ENCODE data around the gene THSD4.

GRCh38 chr15:71171195-71171594 is 55.9 kb downstream of the THSD4 start:
- no peak for TF ChIP-seq POLR2A (IDR thresholded peaks at IDR 0.05; ENCODE audit: low read depth, low read length)
- no peak for TF ChIP-seq TAF1 (IDR thresholded peaks at IDR 0.05; ENCODE audit: borderline replicate concordance, low read depth, low read length)
